Left ventricle myocardium inferior (tissue), 1 donor: Measurements from ENCODE around the gene CCDC122. TPM values are rescaled to one million over a fixed set of nuclear protein-coding genes. Genes with fewer than 3 reads are reported as not detected.

Source experiments
- DNase-seq: peaks from one replicate; pipeline ENCODE4 v3.0.0-alpha.2; 2020
- H3K27ac ChIP-seq: fragments of 200-600 bp; replicated peaks from 2 replicates; pipeline ENCODE4 v1.8.0; 2021
- H3K27me3 ChIP-seq: fragments of 200-600 bp; 2 replicates; pipeline ENCODE4 v1.8.0; 2021; ENCODE audit warnings: low read depth
- H3K36me3 ChIP-seq: fragments of 200-600 bp; 2 replicates; pipeline ENCODE4 v1.8.0; 2021
- H3K4me1 ChIP-seq: fragments of 200-600 bp; 2 replicates; pipeline ENCODE4 v1.8.0; 2021
- H3K4me3 ChIP-seq: fragments of 200-600 bp; 2 replicates; pipeline ENCODE4 v1.8.0; 2021; ENCODE audit warnings: mild to moderate bottlenecking, moderate library complexity
- H3K9me3 ChIP-seq: fragments of 200-600 bp; replicated peaks from 2 replicates; pipeline ENCODE4 v1.8.0; 2021
- CTCF ChIP-seq: fragments of 200-600 bp; IDR thresholded peaks from 2 replicates; pipeline ENCODE4 v1.8.0; 2021; ENCODE audit warnings: antibody characterized with exemption, mild to moderate bottlenecking, borderline replicate concordance
- intact Hi-C: fragments of 100-400 bp; cut with micrococcal nuclease; formaldehyde crosslinking; loops from one replicate; pipeline ENCODE4 v1.11.0; 2022
- total RNA-seq: library from RNA; stranded (reverse); fragmentation: NEBNext Ultra II Directional; extraction: Animal tissue kit (Norgen Biotek cat#: 25700); gene quantifications from one replicate; pipeline ENCODE4 v1.2.1, GENCODE V29; 2021
- donor health status: DM: no; HTN: yes; CAD: no; lungs with severe emphysema.

CCDC122 gene
- total RNA-seq, 1 donor from 2014 or later = 2.0 TPM

- no peaks in the 10 kb centered on the region for H3K27me3 ChIP-seq
- intact Hi-C loops = no loop called here
- H3K27ac ChIP-seq = no peak overlapping the region
- no peak for DNase-seq
- no peaks in the 10 kb centered on the region for H3K36me3 ChIP-seq
- no peak overlapping the region for H3K4me3 ChIP-seq
- no peaks in the 10 kb centered on the region for H3K4me1 ChIP-seq
- TF ChIP-seq CTCF = no peak
- no peaks in the 10 kb centered on the region for H3K9me3 ChIP-seq
These were observed 14.6 kb downstream of the CCDC122 start for GRCh38 chr13:43864921-43865320.

- intact Hi-C loops = no loop called here
- H3K27me3 ChIP-seq = no peaks in the 10 kb centered on the region
- H3K9me3 ChIP-seq = no peaks in the 10 kb centered on the region
- no peak for TF ChIP-seq CTCF
- H3K4me1 ChIP-seq = no peaks in the 10 kb centered on the region
- H3K36me3 ChIP-seq = peaks cover 11% of the 10 kb centered on the region
- no peak overlapping the region for H3K4me3 ChIP-seq
- DNase-seq = no peak
- no peak overlapping the region for H3K27ac ChIP-seq
These were observed 17.7 kb downstream of the CCDC122 start for GRCh38 chr13:43861863-43862262.

GRCh38 chr13:43852923-43853404 lies 26.6 kb downstream of the CCDC122 start:
- peaks cover 21% of the 10 kb centered on the region for H3K36me3 ChIP-seq
- DNase-seq = no peak
- intact Hi-C loops = no loop called here
- H3K4me1 ChIP-seq = no peaks in the 10 kb centered on the region
- H3K9me3 ChIP-seq = peaks cover 69% of the 10 kb centered on the region
- H3K27ac ChIP-seq = no peak overlapping the region
- no peak for TF ChIP-seq CTCF
- no peak overlapping the region for H3K4me3 ChIP-seq
- H3K27me3 ChIP-seq = no peaks in the 10 kb centered on the region

- Histone ChIP-seq H3K4me1 (no peaks in the 10 kb centered on the region), H3K27me3 (no peaks in the 10 kb centered on the region), H3K9me3 (peaks cover 65% of the 10 kb centered on the region), H3K4me3 (no peak overlapping the region), H3K36me3 (peaks cover 21% of the 10 kb centered on the region), H3K27ac (no peak overlapping the region)
- no peak for DNase-seq
- no peak for TF ChIP-seq CTCF
- intact Hi-C loops = no loop called here
These were observed 28.7 kb downstream of the CCDC122 start for GRCh38 chr13:43850873-43851272.

GRCh38 chr13:43848001-43848649 lies 31.4 kb downstream of the CCDC122 start:
- intact Hi-C loops = no loop called here
- H3K9me3 ChIP-seq = peaks cover 38% of the 10 kb centered on the region
- no peaks in the 10 kb centered on the region for H3K27me3 ChIP-seq
- H3K4me3 ChIP-seq = no peak overlapping the region
- no peak for DNase-seq
- H3K36me3 ChIP-seq = peaks cover 13% of the 10 kb centered on the region
- no peak overlapping the region for H3K27ac ChIP-seq
- TF ChIP-seq CTCF = no peak
- no peaks in the 10 kb centered on the region for H3K4me1 ChIP-seq
